HEK293 (cell line): ENCODE measurements around the gene PRODH2.
A peak's percentile ranks its signal among the peaks of the same experiment; 100 is the strongest.

Source experiments
- CTCF ChIA-PET: fragments of 350-600 bp; formaldehyde crosslinking; extraction: SDS; loops from one replicate; lab custom pipeline; 2021; ENCODE audit warnings: antibody characterized with exemption; lab: Yijun Ruan, JAX
- POLR2A ChIA-PET: fragments of 300-600 bp; formaldehyde crosslinking; extraction: SDS; loops from one replicate; lab custom pipeline; 2020; ENCODE audit warnings: antibody characterized with exemption, inconsistent platforms; lab: Yijun Ruan, JAX
- H3K27ac ChIP-seq: fragments of 200-500 bp; sonication (Bioruptor generic); 2 replicates; pipeline ENCODE4 v1.5.1; 2014; ENCODE audit warnings: low read depth, low read length, control low read depth, inconsistent platforms; ENCODE audit errors: extremely low read depth
- H3K36me3 ChIP-seq, 2 experiments: fragments of 200-500 bp in 1 of 2; sonication (Bioruptor generic) in 1 of 2; 1 replicate in 1 of 2; 2 replicates in 1 of 2; pipeline ENCODE4 v1.5.1; 2014 to 2017; ENCODE audit warnings: inconsistent platforms in 2 of 2, low read length in 2 of 2; ENCODE audit not compliant: control insufficient read depth in 2 of 2, insufficient read depth in 1 of 2
- H3K4me1 ChIP-seq: fragments of 200-500 bp; sonication (Bioruptor generic); 2 replicates; pipeline ENCODE4 v1.5.1; 2014; ENCODE audit warnings: mild to moderate bottlenecking, low read length, inconsistent platforms; ENCODE audit not compliant: control insufficient read depth, insufficient read depth
- H3K4me3 ChIP-seq: 2 replicates; pipeline ENCODE4 v1.5.1; 2011; ENCODE audit warnings: low read depth, mild to moderate bottlenecking, control low read depth, low read length, moderate library complexity
- H3K9me3 ChIP-seq: fragments of 200-500 bp; sonication (Bioruptor generic); 2 replicates; pipeline ENCODE4 v1.5.1; 2014; ENCODE audit warnings: low read depth, low read length, inconsistent platforms; ENCODE audit not compliant: control insufficient read depth, insufficient read depth
- GLIS1 ChIP-seq: fragments of 450-650 bp; formaldehyde crosslinking; IDR thresholded peaks from 2 replicates; pipeline ENCODE4 v1.5.1; 2016; ENCODE audit warnings: missing biosample characterization, missing genetic modification characterization
- GLIS2 ChIP-seq: fragments of 450-650 bp; formaldehyde crosslinking; IDR thresholded peaks from 2 replicates; pipeline ENCODE4 v1.5.1; 2016; ENCODE audit warnings: missing biosample characterization, missing genetic modification characterization
- SCRT2 ChIP-seq: fragments of 450-650 bp; formaldehyde crosslinking; IDR thresholded peaks from 2 replicates; pipeline ENCODE4 v1.5.1; 2016; ENCODE audit warnings: missing biosample characterization, missing genetic modification characterization
- SP3 ChIP-seq: fragments of 450-650 bp; formaldehyde crosslinking; IDR thresholded peaks from 2 replicates; pipeline ENCODE4 v1.5.1; 2016; ENCODE audit warnings: missing biosample characterization, missing genetic modification characterization
- ZBTB17 ChIP-seq: fragments of 450-650 bp; formaldehyde crosslinking; IDR thresholded peaks from 2 replicates; pipeline ENCODE4 v1.5.1; 2016; ENCODE audit warnings: missing biosample characterization, missing genetic modification characterization
- ZIC2 ChIP-seq: fragments of 450-650 bp; formaldehyde crosslinking; IDR thresholded peaks from 2 replicates; pipeline ENCODE4 v1.5.1; 2016; ENCODE audit warnings: missing biosample characterization, missing genetic modification characterization
- ZNF341 ChIP-seq: fragments of 450-650 bp; formaldehyde crosslinking; IDR thresholded peaks from 2 replicates; pipeline ENCODE4; 2016; ENCODE audit warnings: low read depth, missing biosample characterization, missing genetic modification characterization
- TF ChIP-seq, protein P1 (sequence below): fragments of 450-650 bp; formaldehyde crosslinking; IDR thresholded peaks from 2 replicates; pipeline ENCODE4 v1.5.1; 2016; ENCODE audit warnings: missing biosample characterization, missing genetic modification characterization, low read depth
- TF ChIP-seq, protein P2 (sequence below): fragments of 450-650 bp; formaldehyde crosslinking; IDR thresholded peaks from 2 replicates; pipeline ENCODE4 v1.5.1; 2016; ENCODE audit warnings: missing biosample characterization, missing genetic modification characterization
- TF ChIP-seq, protein P3 (sequence below): fragments of 450-650 bp; formaldehyde crosslinking; IDR thresholded peaks from 2 replicates; pipeline ENCODE4 v1.5.1; 2016; ENCODE audit warnings: missing biosample characterization, missing genetic modification characterization
- TF ChIP-seq, protein P4 (sequence below): fragments of 450-650 bp; formaldehyde crosslinking; IDR thresholded peaks from 2 replicates; pipeline ENCODE4 v1.5.1; 2016; ENCODE audit warnings: missing biosample characterization, missing genetic modification characterization
- TF ChIP-seq, protein P5 (sequence below): fragments of 450-650 bp; formaldehyde crosslinking; IDR thresholded peaks from 2 replicates; pipeline ENCODE4 v1.5.1; 2016; ENCODE audit warnings: missing biosample characterization, missing genetic modification characterization

PRODH2 gene

DNA sequence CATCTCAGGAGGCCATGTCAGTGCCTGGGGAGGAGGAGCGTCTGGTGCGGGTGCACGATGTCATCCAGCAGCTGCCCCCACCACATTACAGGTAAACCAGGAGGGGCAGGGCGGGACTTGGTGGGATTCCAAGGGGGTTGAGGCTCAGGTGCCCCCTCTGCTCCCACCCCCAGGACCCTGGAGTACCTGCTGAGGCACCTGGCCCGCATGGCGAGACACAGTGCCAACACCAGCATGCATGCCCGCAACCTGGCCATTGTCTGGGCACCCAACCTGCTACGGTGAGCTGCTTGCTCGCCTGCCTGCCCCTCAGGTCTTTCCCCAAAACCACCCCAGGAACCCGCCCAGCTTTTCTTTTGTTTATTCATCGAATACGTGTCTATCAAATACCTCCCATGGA lies 30.1 kb downstream of the PRODH2 start:
- POLR2A ChIA-PET = interaction anchor here (1.1 kb wide), 1 partner anchor 21 kb away, joined by 3 read pairs; no protein-coding TSS in a partner anchor
- Histone ChIP-seq H3K4me1 (no peaks in the 10 kb centered on the region), H3K27ac (no peak overlapping the region), H3K36me3 (peaks cover 43 to 47% of the 10 kb centered on the region in 2 experiments), H3K9me3 (no peaks in the 10 kb centered on the region), H3K4me3 (no peak overlapping the region)
- TF ChIP-seq, protein P1, sequence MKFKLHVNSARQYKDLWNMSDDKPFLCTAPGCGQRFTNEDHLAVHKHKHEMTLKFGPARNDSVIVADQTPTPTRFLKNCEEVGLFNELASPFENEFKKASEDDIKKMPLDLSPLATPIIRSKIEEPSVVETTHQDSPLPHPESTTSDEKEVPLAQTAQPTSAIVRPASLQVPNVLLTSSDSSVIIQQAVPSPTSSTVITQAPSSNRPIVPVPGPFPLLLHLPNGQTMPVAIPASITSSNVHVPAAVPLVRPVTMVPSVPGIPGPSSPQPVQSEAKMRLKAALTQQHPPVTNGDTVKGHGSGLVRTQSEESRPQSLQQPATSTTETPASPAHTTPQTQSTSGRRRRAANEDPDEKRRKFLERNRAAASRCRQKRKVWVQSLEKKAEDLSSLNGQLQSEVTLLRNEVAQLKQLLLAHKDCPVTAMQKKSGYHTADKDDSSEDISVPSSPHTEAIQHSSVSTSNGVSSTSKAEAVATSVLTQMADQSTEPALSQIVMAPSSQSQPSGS = no peak
- TF ChIP-seq, protein P2, sequence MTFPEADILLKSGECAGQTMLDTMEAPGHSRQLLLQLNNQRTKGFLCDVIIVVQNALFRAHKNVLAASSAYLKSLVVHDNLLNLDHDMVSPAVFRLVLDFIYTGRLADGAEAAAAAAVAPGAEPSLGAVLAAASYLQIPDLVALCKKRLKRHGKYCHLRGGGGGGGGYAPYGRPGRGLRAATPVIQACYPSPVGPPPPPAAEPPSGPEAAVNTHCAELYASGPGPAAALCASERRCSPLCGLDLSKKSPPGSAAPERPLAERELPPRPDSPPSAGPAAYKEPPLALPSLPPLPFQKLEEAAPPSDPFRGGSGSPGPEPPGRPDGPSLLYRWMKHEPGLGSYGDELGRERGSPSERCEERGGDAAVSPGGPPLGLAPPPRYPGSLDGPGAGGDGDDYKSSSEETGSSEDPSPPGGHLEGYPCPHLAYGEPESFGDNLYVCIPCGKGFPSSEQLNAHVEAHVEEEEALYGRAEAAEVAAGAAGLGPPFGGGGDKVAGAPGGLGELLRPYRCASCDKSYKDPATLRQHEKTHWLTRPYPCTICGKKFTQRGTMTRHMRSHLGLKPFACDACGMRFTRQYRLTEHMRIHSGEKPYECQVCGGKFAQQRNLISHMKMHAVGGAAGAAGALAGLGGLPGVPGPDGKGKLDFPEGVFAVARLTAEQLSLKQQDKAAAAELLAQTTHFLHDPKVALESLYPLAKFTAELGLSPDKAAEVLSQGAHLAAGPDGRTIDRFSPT (tag by site-specific recombination) = peak; percentile 43; the same call in 1 of the 2 replicates
- CTCF ChIA-PET = no interaction called here

DNA sequence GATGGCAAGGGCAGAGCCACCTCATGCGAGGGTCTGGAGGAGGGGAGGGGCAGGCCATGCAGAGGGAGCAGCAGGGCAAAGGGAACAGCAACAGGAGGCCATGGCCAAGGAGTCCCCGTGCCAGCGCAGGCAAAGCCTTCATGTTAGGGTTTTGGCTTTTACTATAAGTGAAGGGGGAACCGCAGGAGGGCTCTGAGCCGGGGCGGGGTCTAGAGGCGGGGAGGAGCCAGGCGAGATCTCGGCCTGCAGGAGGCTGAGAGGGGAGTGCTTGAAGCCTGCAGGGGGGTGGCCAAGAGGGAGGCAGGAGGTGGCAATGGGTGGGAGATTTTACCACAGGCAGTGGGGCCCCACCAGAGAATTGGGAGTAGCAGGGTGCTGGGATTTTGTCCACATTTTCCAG lies 31.0 kb downstream of the PRODH2 start:
- Histone ChIP-seq H3K4me1 (no peaks in the 10 kb centered on the region; the same call in 1 of the 2 replicates), H3K4me3 (no peak overlapping the region), H3K9me3 (no peaks in the 10 kb centered on the region), H3K27ac (no peak overlapping the region), H3K36me3 (peaks cover 43 to 48% of the 10 kb centered on the region in 2 experiments)
- TF ChIP-seq, protein P3, sequence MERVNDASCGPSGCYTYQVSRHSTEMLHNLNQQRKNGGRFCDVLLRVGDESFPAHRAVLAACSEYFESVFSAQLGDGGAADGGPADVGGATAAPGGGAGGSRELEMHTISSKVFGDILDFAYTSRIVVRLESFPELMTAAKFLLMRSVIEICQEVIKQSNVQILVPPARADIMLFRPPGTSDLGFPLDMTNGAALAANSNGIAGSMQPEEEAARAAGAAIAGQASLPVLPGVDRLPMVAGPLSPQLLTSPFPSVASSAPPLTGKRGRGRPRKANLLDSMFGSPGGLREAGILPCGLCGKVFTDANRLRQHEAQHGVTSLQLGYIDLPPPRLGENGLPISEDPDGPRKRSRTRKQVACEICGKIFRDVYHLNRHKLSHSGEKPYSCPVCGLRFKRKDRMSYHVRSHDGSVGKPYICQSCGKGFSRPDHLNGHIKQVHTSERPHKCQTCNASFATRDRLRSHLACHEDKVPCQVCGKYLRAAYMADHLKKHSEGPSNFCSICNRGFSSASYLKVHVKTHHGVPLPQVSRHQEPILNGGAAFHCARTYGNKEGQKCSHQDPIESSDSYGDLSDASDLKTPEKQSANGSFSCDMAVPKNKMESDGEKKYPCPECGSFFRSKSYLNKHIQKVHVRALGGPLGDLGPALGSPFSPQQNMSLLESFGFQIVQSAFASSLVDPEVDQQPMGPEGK (tag by site-specific recombination) = no peak
- TF ChIP-seq SCRT2 (tag by site-specific recombination) = 0 out of 2 replicates have a peak, but pooled peaks have one; percentile 8
- 0 out of 2 replicates have a peak, but pooled peaks have one; percentile 15 for TF ChIP-seq SP3 (tag by site-specific recombination)
- TF ChIP-seq, protein P4, sequence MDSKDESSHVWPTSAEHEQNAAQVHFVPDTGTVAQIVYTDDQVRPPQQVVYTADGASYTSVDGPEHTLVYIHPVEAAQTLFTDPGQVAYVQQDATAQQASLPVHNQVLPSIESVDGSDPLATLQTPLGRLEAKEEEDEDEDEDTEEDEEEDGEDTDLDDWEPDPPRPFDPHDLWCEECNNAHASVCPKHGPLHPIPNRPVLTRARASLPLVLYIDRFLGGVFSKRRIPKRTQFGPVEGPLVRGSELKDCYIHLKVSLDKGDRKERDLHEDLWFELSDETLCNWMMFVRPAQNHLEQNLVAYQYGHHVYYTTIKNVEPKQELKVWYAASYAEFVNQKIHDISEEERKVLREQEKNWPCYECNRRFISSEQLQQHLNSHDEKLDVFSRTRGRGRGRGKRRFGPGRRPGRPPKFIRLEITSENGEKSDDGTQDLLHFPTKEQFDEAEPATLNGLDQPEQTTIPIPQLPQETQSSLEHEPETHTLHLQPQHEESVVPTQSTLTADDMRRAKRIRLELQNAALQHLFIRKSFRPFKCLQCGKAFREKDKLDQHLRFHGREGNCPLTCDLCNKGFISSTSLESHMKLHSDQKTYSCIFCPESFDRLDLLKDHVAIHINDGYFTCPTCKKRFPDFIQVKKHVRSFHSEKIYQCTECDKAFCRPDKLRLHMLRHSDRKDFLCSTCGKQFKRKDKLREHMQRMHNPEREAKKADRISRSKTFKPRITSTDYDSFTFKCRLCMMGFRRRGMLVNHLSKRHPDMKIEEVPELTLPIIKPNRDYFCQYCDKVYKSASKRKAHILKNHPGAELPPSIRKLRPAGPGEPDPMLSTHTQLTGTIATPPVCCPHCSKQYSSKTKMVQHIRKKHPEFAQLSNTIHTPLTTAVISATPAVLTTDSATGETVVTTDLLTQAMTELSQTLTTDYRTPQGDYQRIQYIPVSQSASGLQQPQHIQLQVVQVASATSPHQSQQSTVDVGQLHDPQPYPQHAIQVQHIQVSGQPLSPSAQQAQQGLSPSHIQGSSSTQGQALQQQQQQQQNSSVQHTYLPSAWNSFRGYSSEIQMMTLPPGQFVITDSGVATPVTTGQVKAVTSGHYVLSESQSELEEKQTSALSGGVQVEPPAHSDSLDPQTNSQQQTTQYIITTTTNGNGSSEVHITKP = peak; percentile 13; the same call in 1 of the 2 replicates
- TF ChIP-seq ZBTB17 (tag by site-specific recombination) = peak; percentile 52; the same call in 1 of the 2 replicates
- peak; percentile 89 for TF ChIP-seq GLIS1 (tag by site-specific recombination)
- TF ChIP-seq ZIC2 = peak; percentile 82
- peak; percentile 54 for TF ChIP-seq ZNF341
- peak; percentile 70 for TF ChIP-seq GLIS2 (tag by site-specific recombination)
- TF ChIP-seq, protein P5, sequence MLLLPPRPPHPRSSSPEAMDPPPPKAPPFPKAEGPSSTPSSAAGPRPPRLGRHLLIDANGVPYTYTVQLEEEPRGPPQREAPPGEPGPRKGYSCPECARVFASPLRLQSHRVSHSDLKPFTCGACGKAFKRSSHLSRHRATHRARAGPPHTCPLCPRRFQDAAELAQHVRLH (tag by site-specific recombination) = no peak
- POLR2A ChIA-PET = interaction anchor here (0.9 to 1.1 kb wide), 2 partner anchors 8 to 20 kb away, joined by 3 to 8 read pairs; no protein-coding TSS in a partner anchor
- CTCF ChIA-PET = interaction anchor here (0.6 kb wide), 1 partner anchor 33 kb away, joined by 3 read pairs; the partner anchor contains the start of gene LIN37
